Activated CD4-positive, alpha-beta T cell treated with anti-CD3 and anti-CD28 coated beads for 1 hour (primary cell): ENCODE measurements around the gene CDCP1.

Experiments used
- DNase-seq: peaks from one replicate; pipeline ENCODE4 v3.0.0-alpha.2; 2020

Gene CDCP1, protein sequence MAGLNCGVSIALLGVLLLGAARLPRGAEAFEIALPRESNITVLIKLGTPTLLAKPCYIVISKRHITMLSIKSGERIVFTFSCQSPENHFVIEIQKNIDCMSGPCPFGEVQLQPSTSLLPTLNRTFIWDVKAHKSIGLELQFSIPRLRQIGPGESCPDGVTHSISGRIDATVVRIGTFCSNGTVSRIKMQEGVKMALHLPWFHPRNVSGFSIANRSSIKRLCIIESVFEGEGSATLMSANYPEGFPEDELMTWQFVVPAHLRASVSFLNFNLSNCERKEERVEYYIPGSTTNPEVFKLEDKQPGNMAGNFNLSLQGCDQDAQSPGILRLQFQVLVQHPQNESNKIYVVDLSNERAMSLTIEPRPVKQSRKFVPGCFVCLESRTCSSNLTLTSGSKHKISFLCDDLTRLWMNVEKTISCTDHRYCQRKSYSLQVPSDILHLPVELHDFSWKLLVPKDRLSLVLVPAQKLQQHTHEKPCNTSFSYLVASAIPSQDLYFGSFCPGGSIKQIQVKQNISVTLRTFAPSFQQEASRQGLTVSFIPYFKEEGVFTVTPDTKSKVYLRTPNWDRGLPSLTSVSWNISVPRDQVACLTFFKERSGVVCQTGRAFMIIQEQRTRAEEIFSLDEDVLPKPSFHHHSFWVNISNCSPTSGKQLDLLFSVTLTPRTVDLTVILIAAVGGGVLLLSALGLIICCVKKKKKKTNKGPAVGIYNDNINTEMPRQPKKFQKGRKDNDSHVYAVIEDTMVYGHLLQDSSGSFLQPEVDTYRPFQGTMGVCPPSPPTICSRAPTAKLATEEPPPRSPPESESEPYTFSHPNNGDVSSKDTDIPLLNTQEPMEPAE

DNA sequence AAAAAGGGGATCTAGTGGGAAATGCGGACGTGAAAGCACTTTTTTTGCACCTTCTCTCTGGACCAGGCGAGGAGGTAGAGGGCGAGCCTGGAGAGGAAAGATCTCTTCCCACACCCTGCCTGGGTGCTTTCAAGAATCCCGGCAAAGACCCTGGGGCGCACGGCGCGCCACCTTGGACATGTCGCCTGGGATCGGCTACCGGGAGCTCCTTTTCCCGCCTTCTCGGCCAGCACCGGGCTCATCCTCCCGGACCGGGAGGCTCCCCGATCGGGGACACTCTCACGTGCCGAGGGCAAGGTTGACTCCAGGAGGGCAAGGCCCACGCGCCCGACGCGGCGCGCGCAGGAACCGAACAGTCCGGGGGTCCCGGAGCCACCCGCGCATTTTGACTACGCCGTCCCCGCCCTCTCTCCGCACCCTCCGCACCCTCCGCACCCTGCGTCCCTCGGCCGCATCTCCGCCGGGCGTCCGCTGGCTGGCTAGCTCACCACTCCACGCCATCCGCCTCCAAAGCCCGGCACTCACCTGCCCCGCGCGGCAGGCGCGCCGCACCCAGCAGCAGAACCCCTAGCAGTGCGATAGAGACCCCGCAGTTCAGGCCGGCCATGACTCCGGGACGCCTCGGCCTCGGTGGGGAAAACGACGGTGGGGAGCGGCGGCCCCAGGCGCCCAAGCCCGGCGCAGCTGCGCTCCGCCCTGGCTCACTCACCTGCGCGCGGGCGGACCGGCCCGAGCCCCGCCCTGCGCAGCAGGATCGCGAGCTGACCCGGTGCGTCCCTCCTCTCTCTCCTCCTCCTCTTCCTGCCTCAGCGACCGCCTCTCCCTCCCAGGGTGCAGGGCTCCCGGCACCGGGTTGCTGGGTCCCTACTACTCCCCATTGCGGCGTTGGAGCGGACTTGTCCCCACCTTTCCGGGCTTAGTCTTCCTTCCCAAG lies at the start of gene CDCP1:
Gene CDCP1, minus strand, starts transcription at position 698 of the 934 bp plus-strand sequence. Its CDS starts 91 bp downstream, at position 607.
- DNase-seq: no peak

DNA sequence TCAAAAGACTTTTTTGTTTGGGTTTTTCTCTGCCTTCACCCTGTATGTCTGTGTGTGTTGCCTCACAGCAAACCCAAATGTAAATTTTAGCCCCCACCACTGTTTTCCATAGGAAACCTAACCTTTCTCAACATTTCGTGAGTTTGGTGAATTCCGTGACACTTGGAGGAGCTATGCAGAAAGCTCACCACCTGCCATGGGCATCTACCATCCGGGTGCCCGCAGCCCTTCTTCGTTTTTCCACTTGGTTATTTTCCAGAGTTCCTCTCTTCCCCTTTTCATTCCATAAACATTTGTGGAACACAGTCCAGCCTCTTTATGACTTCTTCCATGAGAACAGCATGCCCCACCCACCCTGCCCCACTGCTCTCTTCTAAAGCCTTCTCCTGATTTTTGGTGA lies 48.6 kb upstream of the CDCP1 start:
- no peak for DNase-seq

DNA sequence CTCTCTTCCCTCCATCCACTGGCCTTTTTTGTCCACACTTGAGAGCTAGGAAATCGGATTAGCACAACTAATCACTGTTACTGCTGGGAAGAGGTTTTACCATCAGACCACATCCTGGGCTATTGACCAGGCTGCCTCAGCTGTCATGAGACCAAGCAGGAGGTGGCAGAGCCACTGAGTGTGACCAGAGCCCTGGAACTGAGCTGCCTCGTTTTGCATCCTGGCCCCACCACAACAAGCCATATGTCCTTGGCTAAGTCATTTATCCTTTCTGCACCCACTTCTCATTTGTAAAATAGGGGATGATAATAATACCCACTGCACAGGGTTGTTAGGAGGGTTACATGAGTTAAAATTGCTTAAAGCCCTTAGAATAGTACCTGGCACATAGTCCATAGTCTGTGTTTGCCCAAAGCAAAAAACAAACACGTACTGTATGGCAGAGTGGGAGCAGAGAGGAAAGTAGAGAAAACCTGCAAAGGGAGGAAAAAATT lies 45.8 kb upstream of the CDCP1 start:
- no peak for DNase-seq

DNA sequence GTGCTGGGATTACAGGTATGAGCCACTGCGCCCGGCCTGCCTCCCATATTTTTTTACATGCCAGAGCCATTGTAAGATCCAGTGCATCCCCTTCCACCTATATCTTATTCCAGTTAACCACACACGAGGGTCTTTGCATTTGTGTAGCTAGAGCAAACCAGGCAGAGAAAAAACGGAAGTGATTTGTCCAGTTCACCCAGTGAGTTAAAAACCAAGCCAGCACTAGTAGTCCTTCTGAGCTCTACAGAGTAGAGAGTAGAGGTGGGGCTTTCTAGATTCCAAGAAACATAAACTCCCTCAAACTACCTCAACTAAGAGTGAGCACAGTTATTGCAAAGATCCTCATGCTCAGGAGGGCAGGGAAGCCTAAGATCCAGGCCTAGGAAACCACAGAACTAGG lies 45.2 kb upstream of the CDCP1 start:
- no peak for DNase-seq

DNA sequence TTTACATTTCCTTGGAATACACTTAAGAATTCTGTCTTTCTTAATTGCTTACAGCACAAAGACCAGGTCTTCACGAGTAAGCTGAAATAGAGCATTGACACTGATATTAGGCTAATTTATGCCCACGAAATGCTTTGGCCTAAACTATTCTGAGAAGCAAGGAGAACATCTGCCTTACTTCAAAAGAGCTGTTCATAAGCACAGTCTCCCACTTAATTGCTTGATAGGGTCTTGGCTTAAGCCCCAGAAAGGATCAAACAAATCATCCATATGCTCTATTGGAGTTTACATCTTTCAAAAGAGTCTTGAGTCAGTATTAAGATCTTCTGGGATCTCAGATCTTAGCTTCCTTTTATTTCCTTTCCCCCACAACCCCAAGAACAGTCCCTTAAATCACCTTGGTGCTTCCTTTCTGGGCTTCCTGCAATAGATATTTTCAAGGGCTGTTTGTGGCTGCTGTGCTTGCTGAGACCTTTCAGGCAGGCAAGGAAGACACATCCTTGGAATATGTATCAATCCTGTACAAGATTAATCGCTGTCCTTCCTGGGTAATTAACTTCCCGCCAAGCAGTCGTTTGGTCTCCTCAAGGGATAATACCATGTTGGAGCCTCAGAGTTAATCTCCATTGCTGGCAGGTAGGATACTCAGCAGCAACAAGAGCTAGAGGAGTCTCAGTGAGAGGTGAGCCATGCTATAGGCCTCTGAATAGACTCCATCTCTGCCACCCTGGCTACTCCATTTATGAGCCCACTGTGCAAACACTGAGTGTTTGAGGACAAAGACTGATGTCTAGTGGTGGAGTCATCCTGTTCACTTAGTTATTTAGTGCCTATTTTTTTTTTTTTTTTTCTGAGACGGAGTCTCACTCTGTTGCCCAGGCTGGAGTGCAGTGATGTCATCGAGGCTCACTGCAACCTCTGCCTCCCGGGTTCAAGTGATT lies 42.8 kb upstream of the CDCP1 start:
- no peak for DNase-seq

DNA sequence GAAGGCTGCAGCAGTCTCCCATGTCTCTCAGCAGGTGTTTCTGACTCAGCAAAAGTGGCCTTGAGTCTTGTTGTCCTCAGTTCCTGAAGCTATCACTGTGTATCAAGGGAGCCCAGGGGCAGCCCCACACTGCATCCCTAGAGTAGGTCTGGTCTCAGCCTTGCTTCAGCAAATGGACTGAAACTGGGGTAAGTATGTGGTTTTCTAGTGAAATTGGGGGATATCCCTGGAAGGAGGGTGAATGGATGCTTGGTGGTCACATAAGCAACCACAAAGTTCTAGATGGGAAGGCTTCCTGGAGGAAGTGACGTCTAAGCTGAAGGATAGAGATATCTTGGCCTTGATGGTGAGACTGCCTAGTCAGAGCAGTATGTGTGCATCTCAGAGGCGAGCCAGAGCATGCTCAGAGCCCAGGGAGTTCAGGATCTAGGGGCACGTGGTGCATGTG lies 41.5 kb upstream of the CDCP1 start:
- no peak for DNase-seq

DNA sequence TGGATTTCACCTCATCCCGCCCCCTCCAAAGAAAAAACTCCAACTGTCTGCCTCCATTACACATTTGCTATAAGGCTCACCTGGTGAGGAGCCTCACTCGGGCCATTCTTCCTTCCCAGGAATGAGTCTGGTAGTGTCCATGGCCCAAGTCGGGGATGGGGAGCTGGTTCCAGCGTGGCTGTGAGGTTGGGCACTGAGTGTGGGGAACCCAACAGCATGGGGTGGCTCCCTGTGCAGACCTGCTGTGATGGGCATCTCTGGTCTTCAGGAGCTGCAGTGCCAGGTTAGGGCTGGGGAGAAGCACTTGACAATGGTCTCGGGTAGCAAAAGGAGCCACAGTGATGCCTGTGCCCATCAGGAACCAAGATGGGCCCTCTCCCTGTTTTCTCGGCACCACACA lies 40.7 kb upstream of the CDCP1 start:
- no peak for DNase-seq

DNA sequence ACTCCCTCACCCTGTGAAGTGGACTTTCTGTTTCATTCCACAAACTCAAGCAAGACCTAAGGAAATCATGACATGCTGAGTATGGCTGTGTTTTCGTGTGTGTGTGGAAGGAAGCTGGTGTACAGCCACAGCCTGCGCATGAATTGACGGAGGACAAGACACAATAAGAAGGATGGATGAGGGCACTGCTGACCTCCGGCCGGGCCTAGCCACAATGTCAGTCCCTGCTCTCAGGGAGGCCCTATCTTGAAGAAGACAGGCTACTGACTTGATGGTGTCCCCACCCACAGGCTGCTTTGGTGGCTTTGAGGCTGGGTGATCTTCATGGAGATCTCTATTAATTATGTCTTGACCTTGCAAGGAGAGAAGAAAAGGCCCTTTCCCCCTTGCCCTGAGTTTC lies 39.3 kb upstream of the CDCP1 start:
- no peak for DNase-seq

DNA sequence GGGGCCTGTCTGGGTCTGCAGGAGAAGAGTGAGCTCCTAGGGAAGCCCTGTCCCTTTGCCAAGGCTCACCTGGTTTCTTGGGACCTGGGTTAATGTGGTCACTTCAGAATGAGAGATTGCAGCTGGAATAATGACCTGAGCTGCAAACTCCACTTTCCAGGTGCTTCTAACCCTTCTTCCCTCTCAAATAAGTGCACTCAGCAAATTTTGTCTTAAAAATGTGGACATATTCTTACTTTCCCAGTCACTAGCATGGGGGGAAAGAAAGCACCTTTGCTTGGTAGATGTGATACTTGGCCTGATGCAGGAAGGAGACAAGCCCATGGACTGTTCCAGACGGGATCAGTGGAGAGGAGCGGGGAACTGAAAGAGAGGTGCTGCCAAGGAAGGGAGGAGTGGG lies 38.9 kb upstream of the CDCP1 start:
- DNase-seq: no peak

DNA sequence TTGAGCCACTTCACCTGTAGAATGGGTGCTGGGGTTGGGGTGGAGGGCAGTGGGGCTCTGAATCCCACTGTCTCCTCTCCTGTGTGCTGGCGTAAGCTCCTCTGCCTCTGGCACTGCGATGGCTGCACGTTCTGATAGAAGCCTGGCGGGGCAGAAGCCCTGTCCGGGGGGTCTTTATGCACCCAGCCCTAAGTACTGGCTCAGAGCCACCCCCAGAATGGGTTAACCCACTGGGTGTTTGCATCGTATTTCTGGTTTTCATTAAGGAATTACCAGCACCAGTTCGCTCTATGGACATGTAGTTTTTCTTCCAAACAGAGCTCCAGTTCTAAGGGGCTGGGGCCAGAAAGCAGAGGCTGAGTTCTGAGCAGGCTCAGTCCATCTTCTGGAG lies 37.7 kb upstream of the CDCP1 start:
- DNase-seq: no peak

DNA sequence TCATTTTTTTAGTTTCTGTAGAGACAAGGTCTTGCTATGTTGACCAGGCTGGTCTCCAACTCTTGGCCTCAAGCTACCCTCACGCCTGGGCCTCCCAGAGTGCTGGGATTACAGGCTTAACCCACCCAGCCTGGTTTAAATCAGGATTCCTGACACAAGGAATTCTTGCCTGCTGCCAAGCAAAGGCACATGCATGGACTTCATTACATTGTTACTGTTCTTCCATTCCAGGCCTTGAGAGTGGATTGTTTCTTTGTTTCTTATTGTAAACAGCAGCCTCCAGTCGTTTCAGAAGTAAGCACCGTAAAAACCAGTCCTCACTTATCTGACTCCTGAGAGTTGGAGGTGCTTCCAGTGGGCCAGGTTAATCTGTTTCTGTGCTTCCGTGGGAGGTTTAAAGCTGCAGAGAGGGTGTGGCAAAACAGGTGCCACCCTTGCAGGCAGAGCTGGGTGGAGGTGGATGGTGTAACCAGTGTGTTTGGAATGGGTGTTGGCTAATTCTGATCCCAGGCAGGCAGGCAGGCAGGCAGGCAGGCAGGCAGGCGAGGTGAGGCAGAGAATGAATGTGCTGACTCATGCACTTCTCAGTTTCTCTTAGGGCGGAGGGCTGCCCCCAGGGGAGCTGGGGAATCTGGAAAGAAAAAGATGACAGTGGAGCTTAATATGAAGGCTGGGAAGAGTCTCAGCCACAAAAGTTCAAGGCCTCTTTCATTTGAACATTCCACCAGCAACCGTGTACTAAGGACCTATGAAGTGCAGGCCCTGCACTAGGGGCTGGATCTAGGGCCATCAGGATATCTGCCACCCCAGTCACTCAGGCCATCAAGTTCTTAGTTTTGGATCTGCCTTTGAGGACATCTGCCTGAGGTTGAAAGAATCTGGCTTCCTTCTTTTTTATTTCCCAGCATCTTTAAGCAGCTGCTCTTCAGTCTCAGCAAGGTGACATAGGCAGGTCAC lies 37.0 kb upstream of the CDCP1 start:
- DNase-seq: no peak

DNA sequence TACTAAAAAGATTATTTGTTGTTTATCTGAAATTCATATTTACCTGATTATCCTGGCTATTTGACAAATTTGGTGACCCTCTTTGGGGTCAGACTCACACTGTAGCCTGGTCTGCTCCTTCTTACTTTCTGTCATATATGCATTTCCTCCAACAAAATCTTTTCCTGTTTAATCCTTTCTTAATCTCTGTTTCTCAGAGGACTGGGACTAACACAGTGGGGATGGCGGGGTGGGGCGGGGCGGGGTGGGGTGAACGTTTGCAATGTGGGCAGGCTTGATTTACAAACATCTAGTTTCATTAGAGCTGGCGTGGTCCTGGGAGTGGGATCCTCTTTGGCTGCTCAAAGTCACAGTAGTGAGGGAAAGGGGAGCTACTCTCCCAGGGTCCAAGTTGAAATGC lies 35.3 kb upstream of the CDCP1 start:
- DNase-seq: no peak

DNA sequence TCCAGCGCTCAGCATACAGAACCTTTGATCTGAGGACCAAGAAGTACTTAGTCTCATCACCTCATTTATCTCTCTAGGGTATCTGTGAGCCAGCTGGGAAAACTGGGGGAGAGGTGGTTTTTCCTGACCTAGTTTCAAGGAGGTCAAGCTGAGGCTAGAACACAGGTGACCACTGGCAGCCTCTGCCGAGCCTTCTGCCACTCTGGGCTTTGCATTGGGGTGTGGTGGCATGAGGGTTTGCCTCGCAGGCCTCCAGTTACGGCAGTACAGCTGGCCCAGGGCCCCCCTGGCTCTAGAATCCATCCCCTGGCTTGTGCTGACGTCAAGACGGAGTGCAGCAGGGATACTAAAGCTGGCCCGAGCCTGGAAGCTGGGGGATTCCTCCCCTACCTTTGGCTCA lies 34.7 kb upstream of the CDCP1 start:
- DNase-seq: no peak

DNA sequence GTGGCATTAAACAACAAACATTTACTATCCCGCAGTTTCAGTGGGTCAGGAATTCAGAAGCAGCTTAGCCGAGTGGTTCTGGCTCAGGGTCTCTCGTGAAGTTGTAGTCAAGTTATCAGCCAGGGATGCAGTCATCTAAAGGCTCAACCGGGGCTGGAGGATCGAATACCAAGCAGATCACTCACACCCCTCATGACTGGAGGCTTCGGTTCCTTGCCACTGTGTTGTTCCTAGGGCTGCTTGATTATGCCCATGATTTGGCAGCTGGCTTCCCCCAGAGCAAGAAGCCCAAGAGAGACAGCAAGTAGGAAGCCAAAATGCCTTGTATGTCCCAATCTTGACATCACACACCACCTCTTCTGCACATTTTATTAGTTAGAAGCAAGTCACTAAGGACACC lies 33.9 kb upstream of the CDCP1 start:
- no peak for DNase-seq

DNA sequence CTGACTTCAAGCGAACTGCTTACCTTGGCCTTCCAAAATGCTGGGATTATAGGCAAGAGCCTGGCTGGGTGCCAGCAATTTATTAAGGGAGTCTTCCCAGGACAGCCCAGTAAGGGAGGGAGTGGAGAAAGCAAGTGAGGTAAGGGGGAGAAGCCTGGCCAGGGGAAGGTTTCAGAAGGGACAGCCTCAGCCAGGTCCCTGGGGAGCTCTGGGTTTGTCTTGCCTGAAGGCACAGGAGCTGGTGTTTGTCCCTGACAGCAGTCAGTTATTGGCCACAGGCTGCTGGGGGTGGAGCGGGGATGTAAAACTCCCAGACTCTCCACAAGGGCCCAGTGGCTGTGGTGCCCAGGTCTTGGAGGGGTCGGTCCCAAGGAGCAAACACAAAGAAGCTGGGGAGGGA lies 33.0 kb upstream of the CDCP1 start:
- no peak for DNase-seq

DNA sequence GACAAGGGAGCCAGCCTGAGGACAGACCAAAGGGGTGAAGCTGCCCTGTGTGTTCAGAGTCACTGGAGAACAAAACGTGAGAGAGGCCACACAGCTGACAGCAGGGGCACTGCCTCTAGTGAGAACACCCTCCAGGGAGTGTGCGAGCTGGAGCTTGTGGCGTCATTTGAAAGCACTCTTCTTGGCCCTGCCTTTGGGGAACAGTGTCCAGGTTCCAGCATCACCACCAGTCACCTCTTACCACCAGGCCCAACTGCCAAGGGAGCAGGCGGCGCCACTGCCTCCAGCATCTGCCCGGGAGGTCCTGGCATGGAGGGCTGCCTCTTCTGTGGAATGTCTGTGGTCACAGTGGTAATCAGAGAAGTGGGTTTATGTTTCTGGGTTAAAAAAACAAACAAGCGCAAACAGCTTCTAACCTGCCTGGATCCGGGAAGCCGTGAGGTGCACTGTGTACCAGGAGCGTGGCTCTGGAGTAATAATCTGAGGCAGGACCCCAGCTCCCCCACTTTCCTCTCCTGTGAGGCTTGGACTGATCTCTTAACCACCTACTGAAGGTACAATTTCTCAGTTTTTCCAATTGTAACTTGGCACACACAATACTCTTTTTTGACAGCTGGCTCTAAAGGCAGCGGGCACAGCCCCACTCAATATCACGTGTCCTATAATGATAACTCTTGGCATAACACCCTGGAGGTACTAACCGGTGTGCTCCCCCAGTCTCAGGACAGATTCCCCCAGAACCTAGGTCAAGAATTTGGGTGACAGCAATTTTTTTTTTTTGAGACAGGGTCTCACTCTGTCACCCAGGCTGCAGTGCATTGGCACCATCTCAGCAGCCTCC lies 32.2 kb upstream of the CDCP1 start:
- no peak for DNase-seq

DNA sequence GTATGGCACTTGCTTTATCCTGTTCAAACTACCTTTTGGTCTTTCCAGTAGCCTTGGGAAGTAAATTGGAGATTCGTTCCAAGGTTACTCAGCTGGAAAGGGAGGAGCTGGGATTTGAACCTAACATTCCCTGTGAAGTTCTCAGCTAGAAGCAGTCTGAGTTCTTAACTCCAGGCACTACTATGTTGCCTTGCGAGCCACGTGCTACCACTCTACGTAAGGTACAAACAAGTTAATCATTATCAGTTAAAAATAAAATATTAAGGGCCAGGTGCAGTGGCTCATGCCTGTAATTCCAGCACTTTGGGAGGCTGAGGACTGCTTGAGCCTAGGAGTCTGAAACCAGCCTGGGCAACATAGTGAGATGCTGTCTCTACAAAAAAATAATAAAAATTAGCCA lies 30.7 kb upstream of the CDCP1 start:
- DNase-seq: no peak

DNA sequence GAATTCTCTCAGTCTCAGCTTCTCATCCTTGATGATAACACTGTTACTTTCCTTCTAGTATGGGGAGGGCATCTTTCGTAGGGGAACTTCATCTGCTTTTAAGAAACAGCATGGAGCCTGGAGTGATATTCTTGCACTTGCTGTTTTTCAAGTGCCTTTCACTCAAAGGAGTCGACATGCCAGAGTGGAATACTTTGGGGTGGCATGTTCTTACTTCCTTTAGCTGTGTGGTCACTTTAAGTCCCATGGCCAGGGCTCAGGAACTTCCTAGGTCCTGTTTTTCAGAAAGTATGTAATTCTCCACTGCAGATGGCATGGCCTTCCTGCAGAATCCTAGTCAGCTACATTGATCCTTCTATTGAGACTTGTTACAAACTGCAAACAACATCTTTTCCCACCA lies 28.1 kb upstream of the CDCP1 start:
- DNase-seq: no peak

DNA sequence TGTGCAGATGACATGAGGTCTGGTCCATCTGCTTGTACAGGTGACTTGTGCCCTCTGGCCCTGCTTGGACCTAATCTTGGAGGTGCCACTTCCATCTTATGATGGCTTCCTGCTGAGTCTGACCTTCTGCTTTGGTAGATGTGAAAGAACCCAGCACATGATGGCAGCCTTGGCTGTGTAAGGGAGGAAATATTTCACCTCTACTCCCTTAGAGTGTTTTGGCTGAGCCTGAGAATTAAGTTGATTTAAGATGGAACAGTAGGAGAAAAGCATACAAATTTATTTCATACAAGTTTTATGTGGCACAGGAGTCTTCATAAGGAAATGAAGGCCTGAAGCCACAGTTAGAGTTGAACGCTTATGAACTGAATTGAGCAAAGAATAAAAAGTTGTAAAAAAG lies 27.6 kb upstream of the CDCP1 start:
- DNase-seq: no peak

DNA sequence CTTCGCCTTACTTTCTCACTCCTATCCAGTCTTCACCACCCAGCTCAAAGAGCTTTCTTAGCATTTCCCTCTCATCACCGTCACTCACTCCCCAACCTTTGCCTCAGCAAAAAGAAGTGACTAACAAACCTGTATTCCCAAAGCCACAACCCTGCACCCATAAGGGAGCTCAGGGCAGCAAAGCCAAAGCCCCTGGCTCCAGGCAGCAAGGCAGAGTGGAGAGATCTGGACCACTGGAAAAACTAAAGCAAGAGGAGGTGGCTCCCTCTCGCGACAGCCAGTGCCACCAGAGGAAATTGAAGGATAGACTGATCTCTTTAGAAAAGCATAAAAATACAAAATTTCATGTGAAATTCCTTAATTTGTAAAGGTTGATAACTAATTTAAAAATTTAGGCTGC lies 25.1 kb upstream of the CDCP1 start:
- no peak for DNase-seq
